ENCODE results near the gene SLC29A3. TPM values are rescaled to one million over a fixed set of nuclear protein-coding genes. Genes with fewer than 3 reads are reported as not detected.

The SLC29A3 gene
- total and polyA plus RNA-seq, 2 of the 8 experiments (the other 6 are each of a cell fraction or from before 2014, with no cell fraction given): 14.0 to 24.6 TPM

GRCh38 chr10:71382757-71383156, 63.7 kb downstream of the SLC29A3 start:
- Histone ChIP-seq H3K4me3 (ENCODE audit: extremely low read depth in 1 of 4, insufficient read depth in 2 of 4, low read depth in 3 of 4, low read length in 4 of 4) (no peak overlapping the region), H2AK5ac (ENCODE audit: low read depth, low read length) (no peak overlapping the region), H3K14ac (ENCODE audit: insufficient read length) (no peak overlapping the region), H3K79me2 (ENCODE audit: control insufficient read depth in 1 of 2, insufficient read depth in 2 of 2, low read length in 2 of 2) (no peaks in the 10 kb centered on the region), H4K8ac (ENCODE audit: extremely low read depth, insufficient read depth, low read length) (no peak overlapping the region), H3K4ac (replicated peaks; ENCODE audit: insufficient read length, low read depth, low read length) (no peak overlapping the region), H3K23me2 (ENCODE audit: low read depth, low read length) (no peaks in the 10 kb centered on the region; the same call in 1 of the 2 replicates), H3K23ac (ENCODE audit: insufficient read length) (no peak overlapping the region), H3K27ac (ENCODE audit: low read depth, low read length) (no peak overlapping the region), H2BK20ac (ENCODE audit: low read length) (no peak overlapping the region), H2AFZ (ENCODE audit: low read length) (no peak overlapping the region), H3K4me2 (ENCODE audit: insufficient read depth in 1 of 2, low read depth in 2 of 2, low read length in 2 of 2) (no peak overlapping the region), H3K56ac (replicated peaks; ENCODE audit: insufficient read length, low read depth, low read length) (no peak overlapping the region), H2BK12ac (ENCODE audit: low read depth, low read length) (no peak overlapping the region), H2BK5ac (ENCODE audit: low read depth, low read length) (no peak overlapping the region), H3K9ac (replicated peaks in 1 of 4; ENCODE audit: extremely low read depth in 1 of 4, low read depth in 3 of 4, low read length in 3 of 4) (no peak overlapping the region), H3K18ac (ENCODE audit: extremely low read depth, low read length) (no peak overlapping the region), H3K4me1 (replicated peaks in 1 of 4; ENCODE audit: control insufficient read depth in 3 of 4, insufficient read depth in 4 of 4, low read length in 3 of 4) (no peaks in the 10 kb centered on the region), H2BK120ac (replicated peaks; ENCODE audit: low read depth, low read length) (no peak overlapping the region), H4K91ac (replicated peaks; ENCODE audit: insufficient read length, low read length) (no peak overlapping the region), H4K5ac (ENCODE audit: insufficient read length, low read depth, low read length) (no peak overlapping the region), H3K79me1 (ENCODE audit: low read depth, low read length) (no peaks in the 10 kb centered on the region), H3K27me3 (replicated peaks in 1 of 4; ENCODE audit: control insufficient read depth in 3 of 4, extremely low read depth in 1 of 4, insufficient read depth in 3 of 4, low read length in 3 of 4) (no peaks in the 10 kb centered on the region), H4K20me1 (replicated peaks in 1 of 2; ENCODE audit: control insufficient read depth in 1 of 2, insufficient read depth in 2 of 2, low read length in 2 of 2) (no peaks in the 10 kb centered on the region), H3K9me3 (ENCODE audit: insufficient read depth in 2 of 2, low read depth in 1 of 2, low read length in 1 of 2) (no peaks in the 10 kb centered on the region), H2BK15ac (ENCODE audit: low read length) (no peak overlapping the region), H3K36me3 (ENCODE audit: control insufficient read depth in 2 of 4, insufficient read depth in 4 of 4, low read length in 3 of 4) (no peaks in the 10 kb centered on the region)
- ChIA-PET POLR2A (ENCODE audit: partially characterized antibody) (no interaction called here), CTCF (ENCODE audit: partially characterized antibody) (interaction anchor here (0.9 to 28.0 kb wide), 15 partner anchors 10 to 383 kb away, joined by 3 to 401 read pairs (median 10); partner anchors contain the start of genes CDH23 and SLC29A3)
- FAIRE-seq (no peak), DNase-seq (ENCODE audit: low read depth in 1 of 2, low spot score in 2 of 2) (no peak)
- no peak for TF ChIP-seq EP300 (IDR thresholded peaks at IDR 0.05; ENCODE audit: borderline replicate concordance in 1 of 2, low read depth in 2 of 2, low read length in 2 of 2)
- no peak for TF ChIP-seq USF2 (IDR thresholded peaks at IDR 0.05; ENCODE audit: low read length)
- no peak for TF ChIP-seq GABPA (IDR thresholded peaks at IDR 0.05; ENCODE audit: borderline replicate concordance, insufficient read depth, low read length)
- TF ChIP-seq MAFK (IDR thresholded peaks at IDR 0.05; ENCODE audit: low read depth, low read length): no peak
- 90% methylated on average over 1 of the region's 1 CpG; no CpG with 5 or more reads in 1 of the 2 experiments for WGBS, 2 experiments (ENCODE audit: extremely low coverage in 1 of 2, insufficient coverage in 1 of 2, insufficient read length in 1 of 2, insufficient replicate concordance in 2 of 2, low coverage in 1 of 2, low lambda C conversion rate in 2 of 2, missing lambda C conversion rate in 1 of 2)

Data from H1 (cell line).